HK-2 (cell line): Measurements from ENCODE around the gene TMC6.
"Not testable (repeated sequence)": the region's sequence is repeated elsewhere in the genome, so short reads cannot be mapped to it uniquely, and the experiment has no call there.

Experiments used
- DNase-seq: peaks from one replicate; pipeline ENCODE4 v3.0.0-alpha.2; 2018; ENCODE audit not compliant: unreplicated experiment

Gene TMC6

DNA sequence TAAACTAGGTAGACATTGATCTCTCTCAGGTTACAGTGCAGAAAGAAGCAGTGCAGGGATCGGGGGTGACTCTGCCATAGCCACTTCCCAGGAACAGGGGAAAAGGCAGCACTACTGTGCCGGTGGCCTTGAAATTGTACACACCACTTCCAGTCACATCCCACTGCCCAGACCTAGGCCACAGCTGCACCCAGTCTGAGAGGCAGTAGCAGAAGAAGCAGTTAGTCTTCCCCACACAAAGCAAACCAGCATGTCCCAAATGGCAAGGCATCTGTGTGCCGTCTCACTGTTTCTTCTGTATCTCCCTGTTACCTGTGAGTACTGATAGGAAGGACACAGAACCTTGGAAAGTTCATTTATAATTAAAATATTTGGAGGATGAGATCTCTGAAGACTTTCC is 47.0 kb downstream of the TMC6 start:
- no peak for DNase-seq

DNA sequence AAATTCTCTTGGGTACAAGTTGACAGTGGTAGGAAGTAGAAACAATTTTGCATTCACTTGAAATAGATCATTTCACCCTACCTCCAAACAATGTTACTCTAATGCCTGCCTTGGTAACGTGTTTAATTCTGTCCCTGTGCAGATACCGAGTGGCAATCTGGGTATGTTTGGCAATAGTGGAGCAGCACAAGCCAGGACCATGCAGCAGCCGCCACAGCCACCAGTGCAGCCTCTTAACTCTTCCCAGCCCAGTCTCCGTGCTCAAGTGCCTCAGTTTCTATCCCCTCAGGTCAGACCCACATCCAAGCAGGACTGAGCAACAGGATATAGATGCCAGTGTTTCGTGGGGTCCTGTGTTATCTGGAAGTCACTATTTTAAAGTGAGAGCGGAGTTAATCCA is 49.3 kb downstream of the TMC6 start:
- no peak for DNase-seq

DNA sequence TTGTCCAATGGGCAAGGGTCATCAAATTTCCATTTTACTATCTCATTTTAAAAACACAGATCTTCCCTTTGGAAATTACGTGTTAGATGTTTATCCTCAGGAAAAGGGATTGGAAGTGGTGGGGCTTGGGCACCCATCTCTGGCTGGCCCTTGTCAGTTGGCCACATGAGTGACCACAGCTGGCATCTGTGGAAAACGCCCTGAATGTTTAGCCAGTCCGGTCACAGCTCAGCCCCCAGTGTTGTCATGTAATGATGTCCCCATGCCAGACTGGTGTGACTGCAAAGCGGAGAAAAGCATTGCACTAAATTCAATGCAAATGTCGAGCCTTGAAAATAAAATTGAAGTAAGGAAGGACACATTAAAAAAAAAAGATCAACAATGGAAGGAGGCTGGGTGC is 53.0 kb downstream of the TMC6 start:
- no peak for DNase-seq

DNA sequence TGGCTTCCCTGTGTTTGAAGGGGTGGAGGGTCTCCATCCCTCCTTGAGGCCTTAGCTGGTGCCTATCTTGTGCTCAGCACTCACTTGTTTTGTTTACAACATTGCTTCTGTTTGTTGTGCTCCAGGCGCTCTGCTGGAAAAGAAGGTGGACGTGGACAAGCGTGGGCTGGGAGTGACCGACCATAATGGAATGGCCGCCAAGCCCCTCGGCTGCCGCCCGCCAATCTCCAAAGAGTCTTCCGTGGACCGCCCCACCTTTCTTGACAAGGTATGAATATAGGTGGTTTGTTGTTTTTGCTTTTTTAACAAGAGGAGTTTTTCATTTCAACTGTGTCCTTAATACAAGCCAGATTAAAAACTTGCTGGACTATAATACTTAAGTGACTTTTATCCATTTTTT is 53.5 kb downstream of the TMC6 start:
- DNase-seq, result no peak

DNA sequence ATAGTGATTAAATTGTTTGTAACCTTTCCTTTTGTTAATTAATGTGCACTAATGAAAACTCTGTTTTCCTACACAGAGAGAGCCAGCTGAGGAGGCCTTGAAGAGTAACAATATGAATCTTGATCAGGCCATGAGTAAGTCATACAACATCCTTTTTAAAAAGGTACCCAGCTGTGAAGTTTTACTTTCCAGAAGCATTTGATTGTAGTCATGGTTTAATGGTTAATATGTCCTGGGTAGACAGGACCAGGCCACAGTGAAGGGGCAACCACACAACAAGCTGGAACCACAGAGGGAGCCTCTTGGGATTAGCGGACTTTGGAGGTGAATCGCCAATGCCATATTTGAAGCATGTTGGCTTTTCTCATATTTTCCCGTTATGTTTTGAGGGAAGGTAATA is 55.6 kb downstream of the TMC6 start:
- peak; percentile 46 for DNase-seq

DNA sequence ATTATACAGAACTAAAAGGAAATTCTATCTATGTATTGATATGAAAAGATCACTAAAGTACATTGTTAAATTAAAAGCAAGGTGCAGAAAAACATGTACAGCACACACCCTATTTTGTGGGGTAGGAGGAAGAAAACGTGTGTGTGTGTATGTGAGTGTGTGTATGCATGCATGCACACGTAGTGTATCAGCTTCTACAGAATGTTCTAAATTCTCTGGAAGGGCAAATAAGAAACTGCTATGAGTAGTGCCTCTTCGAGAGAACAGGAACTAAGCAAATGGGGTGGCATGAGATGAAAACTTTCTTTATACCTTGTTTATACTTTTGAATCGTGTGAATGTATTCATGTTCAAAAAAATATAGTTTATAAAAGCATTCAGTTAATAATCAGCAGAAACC is 58.9 kb downstream of the TMC6 start:
- DNase-seq, result no peak

DNA sequence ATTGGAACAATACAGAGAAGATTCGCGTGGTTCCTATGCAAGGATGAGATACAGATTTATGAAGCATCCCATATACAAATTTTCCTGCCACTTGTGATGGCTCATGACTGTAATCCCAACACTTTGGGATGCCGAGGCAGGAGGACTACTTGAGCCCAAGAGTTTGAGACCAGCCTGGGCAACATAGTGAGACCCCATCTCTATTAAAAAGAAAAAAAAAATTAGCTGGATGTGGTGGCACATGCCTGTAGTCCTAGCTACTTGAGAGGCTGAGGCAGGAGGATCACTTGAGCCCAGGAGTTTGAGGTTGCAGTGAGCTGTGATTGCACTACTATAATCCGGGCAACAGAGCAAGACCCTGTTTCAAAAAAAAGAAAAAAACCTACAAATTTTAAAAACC is 61.6 kb downstream of the TMC6 start:
- not testable (repeated sequence) for DNase-seq

DNA sequence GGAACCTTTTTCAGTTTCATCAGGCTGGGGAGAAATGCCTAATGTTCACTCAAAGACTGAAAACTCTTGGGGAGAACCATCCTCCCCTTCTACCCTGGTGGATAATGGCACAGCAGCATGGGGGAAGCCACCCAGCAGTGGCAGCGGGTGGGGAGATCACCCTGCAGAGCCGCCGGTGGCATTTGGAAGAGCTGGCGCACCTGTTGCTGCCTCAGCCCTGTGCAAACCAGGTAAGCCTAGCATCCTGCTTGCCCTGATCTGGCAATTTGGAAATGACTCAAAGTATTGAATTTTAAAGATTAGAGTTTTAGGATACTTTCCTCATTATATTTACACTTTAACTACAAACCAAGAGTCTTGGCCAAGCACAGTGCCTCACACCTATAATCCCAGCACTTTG is 63.8 kb downstream of the TMC6 start:
- no peak for DNase-seq

DNA sequence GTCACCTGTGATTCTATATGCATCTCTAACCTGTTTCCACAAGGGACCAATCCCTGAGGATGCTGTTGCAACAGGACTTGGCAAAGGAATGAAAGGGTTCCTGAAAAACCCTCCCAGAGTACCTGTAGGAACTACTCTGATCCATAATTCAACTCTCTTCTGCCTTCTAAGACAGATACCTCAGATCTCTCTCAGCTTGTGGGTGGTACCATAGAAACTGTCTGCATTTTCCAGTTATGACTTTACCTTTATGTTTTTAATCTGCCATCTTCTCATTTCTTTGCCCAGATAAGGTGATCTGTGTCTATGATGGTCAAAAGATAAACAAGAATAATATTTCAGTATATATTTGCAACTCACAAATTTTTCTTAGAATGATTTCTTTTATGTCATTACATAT is 65.1 kb downstream of the TMC6 start:
- no peak for DNase-seq

DNA sequence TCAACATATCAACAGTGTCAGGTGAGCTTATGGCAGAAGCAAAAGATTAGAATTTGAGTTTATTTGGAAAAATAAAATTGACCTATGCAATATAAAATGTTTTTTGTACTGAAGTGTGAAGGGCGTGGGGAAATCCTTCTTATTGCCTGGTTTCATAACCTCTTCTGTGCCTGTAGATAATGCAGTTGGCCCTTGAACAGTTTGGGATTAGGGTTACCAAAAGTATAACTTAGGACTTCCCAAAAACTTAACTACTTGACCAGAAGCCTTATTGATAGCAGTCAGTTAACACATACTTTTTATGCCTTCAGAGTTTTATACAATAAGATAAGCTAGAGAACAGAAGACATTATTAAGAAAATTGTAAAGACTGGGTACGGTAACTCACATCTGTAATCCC is 66.0 kb downstream of the TMC6 start:
- no peak for DNase-seq
